M059J (cell line): Measurements from ENCODE around the gene LILRB5. TPM values are rescaled to one million over a fixed set of nuclear protein-coding genes. Genes with fewer than 3 reads are reported as not detected.
A peak's percentile ranks its signal among the peaks of the same experiment; 100 is the strongest.
"Not testable (repeated sequence)": the region's sequence is repeated elsewhere in the genome, so short reads cannot be mapped to it uniquely, and the experiment has no call there.

ENCODE experiments used
- DNase-seq: peaks from one replicate; pipeline ENCODE4 v3.0.0-alpha.2; 2012; ENCODE audit warnings: low read depth
- total RNA-seq: library from RNA; depleted of rRNA; stranded (reverse); fragments of >200 nt; shearing (Covaris generic); gene quantifications from 2 replicates; pipeline ENCODE4 v1.2.3, GENCODE V29; 2014

LILRB5 gene
- total RNA-seq, 1 experiment from 2014 or later = not detected

DNA sequence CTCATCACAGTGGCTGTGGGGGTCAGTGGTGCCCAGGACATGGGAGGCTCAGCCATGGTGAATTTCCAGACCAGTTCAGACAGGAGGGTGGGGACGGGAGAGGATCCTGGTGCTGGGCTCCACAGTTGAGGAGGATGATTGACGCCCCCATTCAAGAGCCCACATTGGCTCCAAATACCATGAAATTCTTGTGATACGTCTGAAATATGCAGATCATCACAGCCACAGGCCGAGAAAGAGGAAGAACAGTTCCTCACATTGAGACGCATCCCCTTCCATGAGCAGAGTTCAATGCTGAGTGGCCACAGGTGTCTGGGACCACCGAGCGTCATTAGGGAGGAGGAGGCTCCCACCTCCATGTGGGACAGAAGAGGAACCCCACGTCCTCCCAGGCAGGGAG, 13.3 kb downstream of the LILRB5 start:
- not testable (repeated sequence) for DNase-seq

- not testable (repeated sequence) for DNase-seq
These were observed 14.4 kb downstream of the LILRB5 start, which contains the start of gene LILRA6 for GRCh38 chr19:54242646-54243045. Gene LILRA6 (minus strand): TSS chr19:54242790.

DNA sequence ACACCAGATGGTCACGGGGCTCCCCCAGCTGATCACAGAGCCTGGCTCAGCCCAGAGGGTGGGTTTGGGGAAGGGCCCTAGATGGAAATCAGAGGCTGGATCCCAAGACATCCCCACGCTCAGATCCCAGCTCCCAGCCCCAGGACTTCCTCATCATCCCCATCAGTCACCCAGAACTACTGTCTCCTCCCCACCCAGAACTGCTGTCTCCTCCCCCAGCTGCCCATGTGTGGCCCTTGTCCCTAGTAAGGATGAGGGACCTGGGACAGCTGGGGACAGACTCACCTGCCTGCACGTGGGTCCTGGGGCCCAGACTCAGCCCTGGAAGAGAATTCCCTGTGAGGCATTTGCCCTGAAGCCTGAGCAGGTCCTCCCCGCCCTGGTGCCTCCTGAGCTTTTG, 14.8 kb downstream of the LILRB5 start:
- not testable (repeated sequence) for DNase-seq

- not testable (repeated sequence) for DNase-seq
These were observed 16.4 kb downstream of the LILRB5 start for GRCh38 chr19:54240372-54241336.

DNA sequence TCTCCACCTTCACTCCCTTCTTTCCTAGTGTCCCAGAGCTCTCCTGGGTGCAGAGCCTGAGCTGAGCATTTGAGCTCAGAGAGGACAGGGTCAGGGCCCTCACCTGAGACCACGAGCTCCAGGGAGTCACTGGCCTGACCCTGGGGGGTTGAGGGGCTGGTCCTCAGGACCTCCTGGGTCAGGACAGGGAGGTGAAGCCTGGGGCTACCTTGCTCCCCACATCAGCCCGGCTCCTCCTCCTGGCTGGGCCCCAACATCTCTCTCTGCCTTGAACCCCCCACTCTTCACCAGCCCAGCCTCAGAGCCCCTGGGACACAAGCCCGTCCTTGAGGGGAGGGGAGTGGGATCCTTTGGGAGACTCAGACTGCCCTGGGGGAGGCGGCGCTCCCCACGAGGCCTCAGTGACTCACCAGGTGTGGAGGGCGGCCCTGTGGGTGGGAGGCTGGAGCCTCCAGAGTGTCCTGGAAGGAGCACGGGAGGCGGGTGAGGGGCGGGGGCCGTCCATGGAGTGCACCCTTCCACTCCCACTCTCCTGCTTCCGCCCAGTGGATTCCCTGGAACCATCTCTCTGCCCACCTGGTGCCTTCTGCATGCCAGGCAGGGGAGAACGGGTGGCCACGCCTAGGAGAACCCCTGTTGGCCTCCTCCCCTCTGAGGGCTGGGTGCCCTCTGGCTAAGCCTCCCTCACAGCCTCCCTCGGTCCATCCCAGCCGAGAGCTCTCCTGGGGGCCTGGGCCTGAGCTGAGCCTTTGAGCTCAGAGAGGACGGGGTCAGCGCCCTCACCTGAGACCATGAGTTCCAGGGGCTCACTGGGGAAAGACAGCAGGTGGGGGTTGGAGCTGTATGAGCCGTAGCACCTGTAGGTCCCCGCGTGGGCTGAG, 17.3 kb downstream of the LILRB5 start:
- DNase-seq = not testable (repeated sequence)

DNA sequence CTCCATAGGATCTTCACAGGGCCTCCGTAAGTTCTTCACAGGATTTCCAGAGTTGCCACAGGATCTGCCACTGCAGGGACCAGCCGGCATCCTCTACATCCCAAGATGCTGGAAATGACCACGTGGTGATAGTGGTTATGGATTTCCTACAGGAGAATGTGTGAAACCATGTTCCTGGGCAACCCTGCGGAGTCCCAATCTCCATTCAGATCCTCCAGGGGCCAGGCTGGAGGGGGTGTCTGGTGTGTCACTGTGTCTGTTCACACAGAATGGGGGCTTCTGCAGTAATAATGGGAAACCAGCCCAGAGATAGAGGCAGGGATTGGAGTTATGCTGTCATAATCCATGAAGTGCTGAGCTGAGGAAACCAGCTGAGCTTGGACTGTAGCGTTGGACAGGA, 23.1 kb downstream of the LILRB5 start:
- DNase-seq = no peak

- peak; percentile 74 for DNase-seq
These were observed 25.8 kb downstream of the LILRB5 start for GRCh38 chr19:54231077-54231931.

GRCh38 chr19:54230031-54230430, 27.0 kb downstream of the LILRB5 start:
- no peak for DNase-seq

DNA sequence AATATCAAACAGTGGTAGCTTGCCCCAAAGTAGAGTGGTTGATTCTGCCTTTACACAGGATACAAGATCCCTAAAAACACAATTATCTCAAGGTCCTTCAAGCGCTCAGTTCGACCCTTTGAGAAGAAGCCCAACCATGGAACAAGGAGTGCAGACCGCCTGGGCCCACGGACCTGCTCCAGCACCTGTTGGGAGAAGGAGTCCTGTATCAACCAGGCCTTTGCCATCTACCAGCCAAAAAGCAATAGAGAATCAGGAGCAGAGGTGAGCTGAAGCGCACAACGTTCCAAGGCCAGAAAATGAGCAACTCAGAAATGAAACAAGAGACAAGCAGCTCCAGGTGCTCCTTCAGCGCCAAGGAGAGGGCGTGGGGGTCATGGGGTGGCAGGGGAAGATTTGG, 27.9 kb downstream of the LILRB5 start:
- no peak for DNase-seq

DNA sequence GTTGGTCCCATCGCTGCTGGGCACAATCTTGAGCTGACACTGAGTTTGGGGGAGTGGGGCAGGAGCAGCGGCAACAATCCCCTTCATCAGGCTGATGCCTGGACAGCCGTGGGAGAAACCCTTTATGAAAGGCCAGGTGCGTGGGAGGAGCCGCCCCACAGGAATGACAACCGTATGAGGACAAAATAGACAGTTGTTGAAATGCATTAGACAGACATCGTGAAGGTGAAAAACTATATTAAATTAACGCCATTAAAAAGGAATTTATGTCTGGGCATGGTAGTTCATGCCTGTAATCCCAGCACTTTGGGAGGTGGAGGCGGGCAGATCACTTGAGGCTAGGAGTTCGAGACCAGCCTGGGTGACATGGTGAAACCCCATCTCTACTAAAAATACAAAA, 32.5 kb downstream of the LILRB5 start:
- DNase-seq = not testable (repeated sequence)

DNA sequence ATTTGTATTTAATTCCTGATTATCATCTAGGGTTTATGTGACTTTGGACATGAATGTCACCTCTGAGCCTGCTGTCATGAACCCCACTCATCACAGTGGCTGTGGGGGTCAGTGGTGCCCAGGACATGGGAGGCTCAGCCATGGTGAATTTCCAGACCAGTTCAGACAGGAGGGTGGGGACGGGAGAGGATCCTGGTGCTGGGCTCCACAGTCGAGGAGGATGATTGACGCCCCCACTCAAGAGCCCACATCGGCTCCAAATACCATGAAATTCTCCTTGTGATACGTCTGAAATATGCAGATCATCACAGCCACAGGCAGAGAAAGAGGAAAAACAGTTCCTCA, 33.2 kb downstream of the LILRB5 start:
- DNase-seq = not testable (repeated sequence)

GRCh38 chr19:54223277-54223936, 33.7 kb downstream of the LILRB5 start:
- not testable (repeated sequence) for DNase-seq

GRCh38 chr19:54222474-54223276, 34.4 kb downstream of the LILRB5 start, which contains the start of gene LILRB3:
Gene LILRB3 (minus strand): TSS chr19:54223007. CDS start chr19:54222976, 31 bp downstream.
- DNase-seq = not testable (repeated sequence)

GRCh38 chr19:54221947-54222346, 35.1 kb downstream of the LILRB5 start:
- DNase-seq = not testable (repeated sequence)

DNA sequence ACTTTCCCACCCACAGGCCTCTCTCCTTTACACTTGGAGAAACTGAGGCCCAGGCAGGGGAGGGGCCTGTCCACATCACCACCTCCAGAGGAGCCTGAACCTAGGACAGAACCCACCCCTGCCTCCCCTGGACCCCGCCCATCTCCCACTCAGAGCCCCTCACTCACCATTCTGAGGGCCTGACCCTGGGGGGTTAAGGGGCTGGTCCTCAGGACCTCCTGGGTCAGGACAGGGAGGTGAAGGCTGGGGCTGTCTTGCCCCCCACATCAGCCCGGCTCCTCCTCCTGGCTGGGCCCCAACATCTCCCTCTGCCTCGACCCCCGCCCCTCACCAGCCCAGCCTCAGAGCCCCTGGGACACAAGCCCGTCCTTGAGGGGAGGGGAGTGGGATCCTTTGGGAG, 37.4 kb downstream of the LILRB5 start:
- not testable (repeated sequence) for DNase-seq

GRCh38 chr19:54218960-54219661, 38.0 kb downstream of the LILRB5 start:
- no peak for DNase-seq

DNA sequence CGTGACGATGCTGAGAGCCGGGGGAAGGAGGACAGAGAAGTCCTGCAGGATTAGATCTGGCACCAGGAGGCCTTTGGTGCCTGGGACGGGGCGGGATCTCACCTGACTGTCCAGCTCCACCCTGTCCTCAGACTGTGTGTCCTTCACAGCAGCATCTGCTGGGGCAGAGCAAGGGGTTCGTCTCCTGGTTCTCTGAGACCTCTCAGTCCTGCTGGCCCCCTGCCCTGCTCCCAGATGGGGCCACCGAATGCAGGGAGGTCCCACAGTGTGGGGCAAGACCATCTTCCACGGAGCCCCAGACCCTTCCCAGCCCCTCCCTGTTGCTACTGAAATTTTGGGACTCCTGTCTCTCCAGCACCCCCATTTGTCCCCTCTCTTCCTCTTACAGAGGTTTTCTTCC, 38.8 kb downstream of the LILRB5 start:
- no peak for DNase-seq

DNA sequence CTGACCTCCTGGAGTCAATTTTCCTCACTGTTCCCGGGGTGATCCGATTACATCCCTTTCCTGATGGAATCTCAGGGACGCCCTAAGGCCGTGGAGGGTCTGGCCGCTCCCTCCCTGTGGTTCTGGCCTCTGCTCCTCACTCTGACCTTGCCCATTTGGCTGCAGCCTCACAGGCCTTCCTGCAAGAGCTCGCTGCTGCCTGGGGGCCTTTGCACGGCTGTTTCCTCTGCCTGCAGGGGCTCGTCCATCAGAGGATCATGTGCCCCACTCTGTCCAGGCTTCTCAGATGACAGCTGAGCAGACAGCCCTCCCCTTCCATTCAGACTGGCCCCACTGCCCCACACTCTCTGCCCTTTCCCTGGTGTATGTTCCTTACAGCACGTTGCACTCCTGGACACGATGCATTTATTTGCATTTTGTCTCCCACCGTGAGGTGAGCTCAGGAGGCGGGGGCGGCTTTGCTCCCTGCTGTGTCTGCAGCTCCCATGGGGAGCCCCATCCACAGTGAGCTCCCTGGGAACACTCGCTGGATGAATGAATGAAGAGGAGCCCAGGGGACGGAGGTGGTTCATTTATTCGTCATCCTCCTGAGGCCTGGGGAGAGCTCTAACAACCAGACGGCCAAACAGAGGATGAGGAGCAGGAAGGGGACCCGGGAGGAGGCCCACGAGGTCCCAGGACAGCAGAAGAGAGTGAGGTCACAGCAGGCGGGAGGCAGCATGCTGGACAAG, 39.4 kb downstream of the LILRB5 start:
- not testable (repeated sequence) for DNase-seq

- no peak for DNase-seq
These were observed 40.2 kb downstream of the LILRB5 start for GRCh38 chr19:54216869-54217268.
